ENCODE results near the gene CROCC. TPM values are rescaled to one million over a fixed set of nuclear protein-coding genes. Genes with fewer than 3 reads are reported as not detected.
"Not testable (repeated sequence)": the region's sequence is repeated elsewhere in the genome, so short reads cannot be mapped to it uniquely, and the experiment has no call there.

The CROCC gene
- polyA plus RNA-seq, 1 donor from 2014 or later = 3.9 TPM

GRCh38 chr1:16891057-16891456, 30.7 kb upstream of the CROCC start:
- H3K36me3 Mint-ChIP-seq, H3K27me3 Mint-ChIP-seq, H3K9me3 Mint-ChIP-seq: not testable (repeated sequence)
- H3K27ac Mint-ChIP-seq = peak overlapping the region in 1 of 3 donors; percentile 59
- H3K4me1 Mint-ChIP-seq = peaks cover 3 to 28% (median 22%) of the 10 kb centered on the region in 3 donors
- peak overlapping the region in 1 of 4 donors; percentile 94 for H3K4me3 Mint-ChIP-seq

GRCh38 chr1:16892978-16893525, 28.7 kb upstream of the CROCC start:
- H3K4me1 Mint-ChIP-seq = peaks cover 11 to 40% (median 31%) of the 10 kb centered on the region in 3 donors
- not testable (repeated sequence) for H3K9me3 Mint-ChIP-seq, H3K27ac Mint-ChIP-seq, H3K27me3 Mint-ChIP-seq, H3K36me3 Mint-ChIP-seq
- H3K4me3 Mint-ChIP-seq = peak overlapping the region in 1 of 4 donors; percentile 43

DNA sequence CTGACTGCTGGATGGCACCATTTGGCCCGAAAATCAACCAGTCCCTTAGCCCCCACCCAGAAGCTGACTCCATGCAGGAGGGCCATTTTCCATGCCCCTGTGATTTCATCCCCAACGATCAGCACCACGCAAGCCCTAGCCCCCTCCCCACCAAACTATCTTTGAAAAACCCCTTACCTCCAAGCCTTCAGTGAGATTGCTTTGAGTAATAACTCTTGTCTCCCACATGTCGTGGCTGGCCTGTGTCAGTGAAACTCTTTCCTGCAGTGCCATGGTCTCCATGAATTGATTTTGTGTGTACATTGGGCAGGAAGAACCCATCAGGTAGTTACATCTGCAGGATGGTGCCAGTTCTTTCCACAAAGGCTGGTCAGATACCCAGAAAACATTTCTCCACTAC, 27.9 kb upstream of the CROCC start:
- peak overlapping the region in 2 of 4 donors; percentile 70 to 73 for H3K4me3 Mint-ChIP-seq
- not testable (repeated sequence) for H3K27me3 Mint-ChIP-seq, H3K36me3 Mint-ChIP-seq, H3K27ac Mint-ChIP-seq, H3K9me3 Mint-ChIP-seq
- H3K4me1 Mint-ChIP-seq = peaks cover 10 to 38% (median 28%) of the 10 kb centered on the region in 3 donors

DNA sequence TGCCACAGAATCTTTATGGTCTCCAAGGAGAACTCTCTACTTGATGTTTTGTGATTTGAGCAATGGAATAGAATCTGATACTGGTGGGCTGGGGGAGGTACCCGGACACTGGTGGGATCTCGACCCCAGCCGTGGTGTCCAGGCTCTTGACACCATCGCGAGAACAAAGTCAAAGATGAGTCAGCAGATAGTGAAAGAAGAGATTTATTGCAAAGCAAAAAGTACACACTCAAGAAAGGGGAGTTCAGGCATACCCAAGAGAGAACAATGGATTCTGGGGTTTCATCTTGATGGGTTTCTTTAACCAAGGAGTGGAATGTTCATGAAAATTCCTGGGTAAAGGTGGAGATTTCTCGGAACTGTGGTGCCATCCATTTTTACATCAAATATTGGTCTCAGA, 27.4 kb upstream of the CROCC start:
- Mint-ChIP-seq H3K4me1 (peaks cover 10 to 34% (median 24%) of the 10 kb centered on the region in 3 donors), H3K4me3 (peak overlapping the region in 3 of 4 donors; percentile 27 to 70 (median 47)), H3K27ac (peak overlapping the region in 2 of 3 donors; percentile 45 to 87)
- not testable (repeated sequence) for H3K9me3 Mint-ChIP-seq, H3K27me3 Mint-ChIP-seq, H3K36me3 Mint-ChIP-seq

- Mint-ChIP-seq H3K4me1 (peaks cover 10 to 25% (median 17%) of the 10 kb centered on the region in 3 donors), H3K4me3 (peak overlapping the region; percentile 70 to 94 (median 86)), H3K27ac (peak overlapping the region; percentile 87 to 100 (median 99))
- not testable (repeated sequence) for H3K27me3 Mint-ChIP-seq, H3K9me3 Mint-ChIP-seq, H3K36me3 Mint-ChIP-seq
These were observed 26.5 kb upstream of the CROCC start for GRCh38 chr1:16895233-16895597.

- Mint-ChIP-seq H3K4me1 (peaks cover 10 to 22% (median 20%) of the 10 kb centered on the region in 3 donors), H3K4me3 (peak within 1 kb of the TSS; percentile 82 to 94 (median 89)), H3K27ac (peak within 1 kb of the TSS; percentile 97 to 100 (median 99))
- not testable (repeated sequence) for H3K36me3 Mint-ChIP-seq, H3K9me3 Mint-ChIP-seq, H3K27me3 Mint-ChIP-seq
These were observed 26.0 kb upstream of the CROCC start, which contains the start of gene RNU1-2 for GRCh38 chr1:16895598-16896315. Gene RNU1-2 (plus strand): TSS chr1:16895980.

- not testable (repeated sequence) for H3K27me3 Mint-ChIP-seq, H3K36me3 Mint-ChIP-seq, H3K9me3 Mint-ChIP-seq
- H3K27ac Mint-ChIP-seq = peak overlapping the region; percentile 97 to 100 (median 99)
- H3K4me3 Mint-ChIP-seq = peak overlapping the region; percentile 82 to 94 (median 89)
- peaks cover 12 to 26% (median 26%) of the 10 kb centered on the region in 3 donors for H3K4me1 Mint-ChIP-seq
These were observed 25.2 kb upstream of the CROCC start for GRCh38 chr1:16896316-16897055.

DNA sequence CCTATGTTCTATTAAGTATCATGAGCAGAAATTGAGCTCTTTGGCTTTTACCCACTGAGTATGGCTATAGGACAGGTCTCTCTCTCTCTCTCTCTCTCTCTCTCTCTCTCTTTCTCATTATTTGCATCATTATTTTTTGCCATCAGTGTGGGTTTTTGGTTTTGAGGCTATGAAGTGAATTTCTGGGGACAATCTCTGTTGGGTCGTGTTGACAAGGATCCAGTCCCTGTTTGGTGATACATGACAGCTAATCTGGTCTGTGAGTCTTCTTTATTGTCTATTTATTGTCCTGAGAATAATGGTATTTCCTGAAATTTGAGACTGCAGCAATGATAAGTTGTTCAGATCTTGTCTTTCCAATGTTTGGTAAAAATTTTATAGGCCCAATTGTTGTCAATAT, 24.1 kb upstream of the CROCC start:
- H3K36me3 Mint-ChIP-seq, H3K27me3 Mint-ChIP-seq, H3K9me3 Mint-ChIP-seq: not testable (repeated sequence)
- H3K4me1 Mint-ChIP-seq = peaks cover 17 to 30% (median 29%) of the 10 kb centered on the region in 3 donors
- peak overlapping the region; percentile 73 to 99 (median 97) for H3K27ac Mint-ChIP-seq
- H3K4me3 Mint-ChIP-seq = peak overlapping the region; percentile 28 to 80 (median 50)

DNA sequence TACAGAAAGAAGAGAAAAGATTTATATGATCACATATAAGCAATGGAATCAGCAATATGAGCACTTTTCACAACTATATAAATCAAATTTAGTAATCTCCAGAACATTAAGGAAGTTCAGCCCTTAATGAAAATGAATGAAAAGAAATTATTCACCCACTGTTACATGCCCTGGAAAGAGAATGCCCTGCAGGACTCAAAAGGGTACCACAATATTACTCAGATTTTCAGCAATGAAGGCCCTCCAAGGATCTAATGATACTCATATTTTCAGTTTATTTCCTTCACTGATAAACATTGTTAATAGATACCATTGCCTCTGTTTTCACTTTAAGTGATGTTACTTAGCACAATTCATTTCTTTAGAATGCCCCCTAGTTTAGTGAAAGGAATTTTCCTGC, 23.4 kb upstream of the CROCC start:
- Mint-ChIP-seq H3K4me1 (peaks cover 21 to 36% (median 29%) of the 10 kb centered on the region in 3 donors), H3K4me3 (peak overlapping the region in 1 of 4 donors; percentile 28), H3K27ac (peak overlapping the region in 2 of 3 donors; percentile 73 to 97)
- not testable (repeated sequence) for H3K36me3 Mint-ChIP-seq, H3K9me3 Mint-ChIP-seq, H3K27me3 Mint-ChIP-seq

DNA sequence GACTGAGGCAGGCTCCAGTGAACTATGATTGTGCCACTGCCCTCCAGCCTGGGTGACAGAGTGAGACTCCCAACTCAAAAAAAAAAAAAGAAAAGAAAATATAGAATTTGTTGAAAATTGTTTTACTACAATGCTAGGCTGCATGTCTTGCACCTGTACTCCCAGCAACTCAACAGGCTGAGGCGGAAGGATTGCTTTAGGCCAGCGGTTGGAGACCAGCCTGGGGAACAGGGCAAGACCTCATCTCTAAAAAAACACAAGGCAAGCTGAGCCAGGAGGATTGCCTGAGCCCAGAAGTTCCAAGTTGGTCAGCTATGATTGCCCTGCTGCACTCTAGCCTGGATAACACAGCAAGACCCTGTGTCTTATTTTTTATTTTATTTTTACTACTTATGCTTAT, 22.7 kb upstream of the CROCC start:
- not testable (repeated sequence) for H3K27ac Mint-ChIP-seq, H3K4me3 Mint-ChIP-seq, H3K9me3 Mint-ChIP-seq, H3K27me3 Mint-ChIP-seq, H3K36me3 Mint-ChIP-seq
- H3K4me1 Mint-ChIP-seq = peaks cover 26 to 42% (median 35%) of the 10 kb centered on the region in 3 donors

DNA sequence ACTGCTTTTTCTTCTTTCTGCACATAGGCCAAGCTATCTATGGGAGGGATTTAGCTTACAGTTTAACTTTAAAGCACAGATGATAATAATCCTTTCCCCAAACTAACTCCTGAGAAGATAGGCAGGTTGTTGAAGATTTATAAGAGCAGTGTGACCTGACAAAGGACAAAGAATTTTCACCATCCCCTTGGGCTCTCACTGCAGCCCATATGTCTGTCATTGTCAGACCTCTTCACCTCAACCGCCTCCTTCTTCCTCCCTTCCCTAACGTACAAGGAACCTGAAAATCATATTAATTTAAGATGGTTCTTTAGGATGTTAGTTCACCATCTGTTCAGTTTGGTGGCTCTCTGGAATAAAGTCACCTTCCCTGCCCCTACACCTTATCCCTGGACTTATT, 21.0 kb upstream of the CROCC start:
- H3K27me3 Mint-ChIP-seq = no peaks in the 10 kb centered on the region
- no peaks in the 10 kb centered on the region for H3K9me3 Mint-ChIP-seq
- H3K36me3 Mint-ChIP-seq = no peaks in the 10 kb centered on the region
- H3K4me3 Mint-ChIP-seq = peak overlapping the region in 2 of 4 donors; percentile 16 to 61
- peaks cover 25 to 38% (median 35%) of the 10 kb centered on the region in 3 donors for H3K4me1 Mint-ChIP-seq
- peak overlapping the region; percentile 59 to 83 (median 74) for H3K27ac Mint-ChIP-seq

GRCh38 chr1:16901371-16901770, 20.4 kb upstream of the CROCC start:
- Mint-ChIP-seq H3K4me3 (peak overlapping the region in 3 of 4 donors; percentile 61 to 84 (median 75)), H3K27ac (peak overlapping the region; percentile 59 to 83 (median 74)), H3K4me1 (peaks cover 27 to 38% (median 30%) of the 10 kb centered on the region in 3 donors)
- H3K9me3 Mint-ChIP-seq, H3K27me3 Mint-ChIP-seq, H3K36me3 Mint-ChIP-seq: not testable (repeated sequence)

- Mint-ChIP-seq H3K9me3 (peaks cover 0 to 7% (median 0%) of the 10 kb centered on the region in 3 donors), H3K36me3 (no peaks in the 10 kb centered on the region), H3K27me3 (no peaks in the 10 kb centered on the region), H3K27ac (no peak overlapping the region), H3K4me3 (no peak overlapping the region), H3K4me1 (peaks cover 18 to 29% (median 27%) of the 10 kb centered on the region in 3 donors)
These were observed 18.7 kb upstream of the CROCC start for GRCh38 chr1:16903054-16903453.

GRCh38 chr1:16903458-16903796, 18.3 kb upstream of the CROCC start:
- Mint-ChIP-seq H3K36me3 (no peaks in the 10 kb centered on the region), H3K4me3 (no peak overlapping the region), H3K4me1 (peaks cover 14 to 29% (median 26%) of the 10 kb centered on the region in 3 donors), H3K9me3 (peaks cover 0 to 7% (median 0%) of the 10 kb centered on the region in 3 donors), H3K27ac (no peak overlapping the region), H3K27me3 (no peaks in the 10 kb centered on the region)

DNA sequence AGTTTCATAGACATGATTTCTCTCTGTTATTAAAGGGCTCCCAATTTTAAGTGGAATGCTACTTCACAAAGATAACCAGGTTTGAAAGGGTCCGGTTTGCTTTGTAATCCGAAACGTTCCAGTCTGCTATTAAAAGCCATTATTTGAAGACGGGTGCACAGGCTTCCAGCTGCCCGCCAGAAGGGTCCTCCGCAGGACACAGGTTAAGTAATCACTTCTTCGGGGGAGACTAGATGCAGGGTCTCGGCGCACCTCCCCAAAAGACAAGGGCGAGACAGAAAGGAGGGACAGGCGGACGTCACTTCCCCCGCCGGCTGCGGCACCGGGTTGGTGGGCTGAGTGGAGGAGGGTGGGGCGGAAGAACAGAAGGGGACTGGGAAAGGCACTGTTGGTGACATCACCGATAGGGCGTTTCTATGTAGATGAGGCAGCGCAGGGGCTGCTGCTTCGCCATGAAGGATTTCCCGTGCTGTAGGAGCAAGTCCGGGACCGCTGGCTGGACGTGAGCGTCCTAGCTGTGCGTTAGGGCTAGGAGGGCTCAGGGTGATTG, 17.1 kb upstream of the CROCC start:
- Mint-ChIP-seq H3K4me3 (no peak overlapping the region), H3K4me1 (peaks cover 14 to 29% (median 26%) of the 10 kb centered on the region in 3 donors), H3K27me3 (no peaks in the 10 kb centered on the region), H3K27ac (no peak overlapping the region), H3K9me3 (peaks cover 0 to 7% (median 0%) of the 10 kb centered on the region in 3 donors), H3K36me3 (no peaks in the 10 kb centered on the region)

Data from IgD-negative memory B cell (primary cell).